Skin of body (tissue), 3 donors: ENCODE measurements around the gene RNF112. TPM values are rescaled to one million over a fixed set of nuclear protein-coding genes. Genes with fewer than 3 reads are reported as not detected.
"Not testable (repeated sequence)": the region's sequence is repeated elsewhere in the genome, so short reads cannot be mapped to it uniquely, and the experiment has no call there.

Source experiments
- DNase-seq: peaks from one replicate; lab custom pipeline; 2025; lab: John Stamatoyannopoulos, UW
- small RNA-seq: library from RNA; depleted of rRNA; stranded (forward); fragments of <200 nt; gene quantifications from one replicate; pipeline ENCODE3, GENCODE V24; 2014; ENCODE audit warnings: low replicate concordance
- total RNA-seq: library from RNA; depleted of rRNA; stranded (reverse); fragments of >200 nt; gene quantifications from one replicate; pipeline ENCODE4 v1.2.3, GENCODE V29; 2014

RNF112 gene
- total RNA-seq, 1 donor from 2014 or later: 3.7 TPM

- DNase-seq: peak; percentile 94
These were observed 37.6 kb downstream of the RNF112 start for GRCh38 chr17:19448341-19449268.

GRCh38 chr17:19449656-19450055 is 38.6 kb downstream of the RNF112 start:
- DNase-seq: no peak

DNA sequence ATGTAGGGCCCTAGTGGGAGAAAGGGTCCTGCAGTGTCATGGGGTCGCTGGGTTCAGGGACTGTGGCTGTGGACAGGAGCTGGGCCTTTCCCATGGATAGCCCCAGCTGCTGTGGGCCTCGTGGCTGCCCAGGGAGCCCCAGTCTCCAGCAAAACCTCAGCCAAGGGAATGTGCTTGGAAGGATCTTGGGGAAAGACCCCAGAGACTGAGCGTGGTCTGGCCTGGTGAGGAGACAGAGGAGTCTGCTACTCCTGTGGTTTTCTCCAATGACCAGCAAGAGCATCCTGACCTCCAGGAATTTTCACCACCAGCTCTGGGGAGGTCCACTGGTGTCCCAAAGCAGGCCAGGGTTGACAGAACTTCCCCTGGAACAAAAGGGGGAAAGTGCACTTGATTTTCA is 42.3 kb downstream of the RNF112 start:
- no peak for DNase-seq

GRCh38 chr17:19454074-19454473 is 43.0 kb downstream of the RNF112 start:
- DNase-seq: no peak

- DNase-seq: no peak
These were observed 45.2 kb downstream of the RNF112 start for GRCh38 chr17:19456016-19456927.

GRCh38 chr17:19457046-19457445 is 46.0 kb downstream of the RNF112 start:
- DNase-seq: no peak

GRCh38 chr17:19457830-19458271 is 46.8 kb downstream of the RNF112 start:
- DNase-seq: no peak

DNA sequence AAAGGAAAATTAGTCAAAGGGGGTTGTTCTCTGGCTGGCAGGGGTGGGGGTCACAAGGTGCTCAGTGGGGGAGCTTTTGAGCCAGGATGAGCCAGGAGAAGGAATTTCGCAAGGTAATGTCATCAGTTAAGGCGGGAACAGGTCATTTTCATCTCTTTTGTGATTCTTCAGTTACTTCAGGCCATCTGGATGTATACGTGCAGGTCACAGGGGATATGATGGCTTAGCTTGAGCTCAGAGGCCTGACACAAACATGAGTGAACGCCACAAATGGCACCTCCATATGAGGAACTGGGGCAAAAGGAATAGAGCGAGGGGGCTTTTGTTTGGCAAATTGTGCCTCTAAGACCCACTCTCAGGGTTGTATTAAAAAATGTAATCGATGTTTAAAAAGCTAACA is 47.4 kb downstream of the RNF112 start:
- not testable (repeated sequence) for DNase-seq

GRCh38 chr17:19459018-19459655 is 48.1 kb downstream of the RNF112 start:
- DNase-seq: not testable (repeated sequence)

DNA sequence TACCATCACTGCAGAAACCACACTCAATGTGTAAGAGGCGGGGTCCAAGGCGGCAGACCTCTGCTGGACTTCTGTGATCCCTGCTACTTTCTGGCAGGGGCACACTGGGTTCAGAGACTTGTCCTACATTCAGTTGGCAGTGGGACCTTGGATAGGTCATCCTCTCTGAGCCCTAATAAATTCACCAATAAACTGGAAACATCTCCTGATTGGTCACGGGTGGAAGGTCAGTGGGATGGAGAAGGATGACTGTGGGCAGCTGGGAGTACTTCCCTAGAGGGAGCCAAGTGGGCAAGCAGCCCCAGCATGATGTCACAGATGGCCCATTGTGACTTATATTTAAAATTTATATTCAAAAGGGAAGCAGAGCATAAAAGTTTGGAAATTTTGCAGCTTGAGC is 49.7 kb downstream of the RNF112 start:
- no peak for DNase-seq

GRCh38 chr17:19461116-19461515 is 50.1 kb downstream of the RNF112 start:
- no peak for DNase-seq

DNA sequence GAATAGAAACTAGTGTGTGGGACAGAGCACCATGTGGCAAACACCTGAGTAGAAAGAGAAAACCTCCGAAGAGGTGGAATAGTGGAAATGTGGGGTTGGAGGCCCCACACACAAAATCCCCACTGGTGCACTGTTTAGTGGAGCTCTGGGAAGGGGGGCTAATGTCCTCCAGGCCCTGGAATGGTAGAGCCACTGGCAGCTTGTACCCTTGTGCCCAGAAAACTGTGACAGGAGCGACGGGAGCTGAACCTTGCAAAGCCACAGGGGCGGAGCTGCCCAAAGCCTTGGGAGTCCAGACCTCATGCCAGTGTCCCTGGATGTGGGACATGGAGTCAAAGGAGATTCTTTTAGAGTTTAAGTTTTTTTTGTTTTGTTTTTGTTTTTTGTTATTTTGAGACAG is 50.6 kb downstream of the RNF112 start:
- DNase-seq: no peak

DNA sequence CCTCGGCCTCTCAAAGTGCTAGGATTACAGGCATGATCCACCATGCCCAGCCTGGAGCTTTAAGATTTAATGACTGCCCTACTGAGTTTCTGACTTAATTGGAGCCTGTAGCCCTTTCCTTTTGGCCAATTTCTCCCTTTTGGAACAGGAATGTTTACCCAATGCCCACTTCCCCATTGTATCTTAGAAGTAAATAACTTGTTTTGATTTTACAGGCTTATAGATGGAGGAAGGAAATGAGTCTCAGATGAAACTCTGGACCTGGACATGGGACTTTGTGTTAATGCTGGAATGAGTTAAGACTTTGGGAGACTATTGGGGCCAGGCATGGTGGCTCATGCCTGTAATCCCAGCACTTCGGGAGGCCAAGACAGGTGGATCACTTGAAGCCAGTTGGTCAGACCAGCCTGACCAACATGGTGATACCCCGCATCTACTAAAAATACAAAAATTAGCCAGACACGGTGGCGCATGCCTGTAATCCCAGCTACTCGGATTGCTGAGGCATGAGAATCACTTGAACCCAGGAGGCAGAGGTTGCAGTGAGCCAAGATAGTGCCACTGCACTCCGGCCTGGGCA is 51.5 kb downstream of the RNF112 start:
- DNase-seq: not testable (repeated sequence)

- peak; percentile 23 for DNase-seq
These were observed 53.3 kb downstream of the RNF112 start for GRCh38 chr17:19464031-19465026.

Small RNA genes lying within 50 kb of the gene (small RNA-seq; reads per million reads assigned to genes)
- gene RF00537: not detected

Other genes with a start within 250 kb of the RNF112 start
- gene EPN2, start 173.9 kb upstream of the RNF112 start, total RNA-seq: 41.6 TPM
- gene B9D1, start 48.5 kb upstream of the RNF112 start, total RNA-seq: 9.2 TPM
- gene MAPK7, start 32.7 kb upstream of the RNF112 start, total RNA-seq: 16.4 TPM
- gene MFAP4, start 24.0 kb upstream of the RNF112 start, total RNA-seq: 126 TPM
- gene SLC47A1, start 122.6 kb downstream of the RNF112 start, total RNA-seq: 0.59 TPM
- 141 TPM for gene ALDH3A2, start 237.5 kb downstream of the RNF112 start, total RNA-seq